ENCODE results near the gene PIP4K2A.

GRCh38 chr10:22714479-22715289, at the start of gene PIP4K2A:
- TF ChIP-seq, protein P1, sequence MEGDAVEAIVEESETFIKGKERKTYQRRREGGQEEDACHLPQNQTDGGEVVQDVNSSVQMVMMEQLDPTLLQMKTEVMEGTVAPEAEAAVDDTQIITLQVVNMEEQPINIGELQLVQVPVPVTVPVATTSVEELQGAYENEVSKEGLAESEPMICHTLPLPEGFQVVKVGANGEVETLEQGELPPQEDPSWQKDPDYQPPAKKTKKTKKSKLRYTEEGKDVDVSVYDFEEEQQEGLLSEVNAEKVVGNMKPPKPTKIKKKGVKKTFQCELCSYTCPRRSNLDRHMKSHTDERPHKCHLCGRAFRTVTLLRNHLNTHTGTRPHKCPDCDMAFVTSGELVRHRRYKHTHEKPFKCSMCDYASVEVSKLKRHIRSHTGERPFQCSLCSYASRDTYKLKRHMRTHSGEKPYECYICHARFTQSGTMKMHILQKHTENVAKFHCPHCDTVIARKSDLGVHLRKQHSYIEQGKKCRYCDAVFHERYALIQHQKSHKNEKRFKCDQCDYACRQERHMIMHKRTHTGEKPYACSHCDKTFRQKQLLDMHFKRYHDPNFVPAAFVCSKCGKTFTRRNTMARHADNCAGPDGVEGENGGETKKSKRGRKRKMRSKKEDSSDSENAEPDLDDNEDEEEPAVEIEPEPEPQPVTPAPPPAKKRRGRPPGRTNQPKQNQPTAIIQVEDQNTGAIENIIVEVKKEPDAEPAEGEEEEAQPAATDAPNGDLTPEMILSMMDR (conservative IDR thresholded peaks at IDR 0.05; ENCODE audit: low read depth, low read length), result no peak
- TF ChIP-seq EZH2 (IDR thresholded peaks at IDR 0.05; ENCODE audit: low read length, unreplicated experiment), result no peak

All from PC-3 (cell line).